DND-41 (cell line): ENCODE measurements around the gene DYSF.

Experiments
- ATAC-seq: fragments of 200-7000 bp; cut with Tn5 transposase; 3 replicates; pipeline ENCODE4 v1.9.1; 2021; ENCODE audit warnings: low read depth; ENCODE audit not compliant: insufficient read depth
- DNase-seq: peaks from one replicate; pipeline ENCODE4 v3.0.0-alpha.2; 2020
- H2AFZ ChIP-seq: 2 replicates; pipeline ENCODE4 v1.6.0; 2012; ENCODE audit warnings: low read depth, low read length
- H3K27ac ChIP-seq: 2 replicates; pipeline ENCODE4 v1.5.1; 2012; ENCODE audit warnings: low read length, inconsistent platforms
- H3K27me3 ChIP-seq: fragments of 200-600 bp; sonication (generic); 2 replicates; pipeline ENCODE4 v1.6.0; 2012; ENCODE audit warnings: low read length, mild to moderate bottlenecking, inconsistent platforms; ENCODE audit not compliant: insufficient read depth, poor library complexity
- H3K36me3 ChIP-seq: 2 replicates; pipeline ENCODE4 v1.5.1; 2012; ENCODE audit warnings: low read length, inconsistent platforms; ENCODE audit not compliant: insufficient read depth
- H3K4me1 ChIP-seq: 2 replicates; pipeline ENCODE4 v1.5.1; 2012; ENCODE audit warnings: mild to moderate bottlenecking, low read length; ENCODE audit not compliant: insufficient read depth
- H3K4me2 ChIP-seq: 2 replicates; pipeline ENCODE4 v1.6.0; 2012; ENCODE audit warnings: mild to moderate bottlenecking, moderate library complexity, low read length, inconsistent platforms; ENCODE audit not compliant: insufficient read depth
- H3K4me3 ChIP-seq, 2 experiments: fragments of 200-600 bp in 1 of 2; shearing (Covaris generic) in 1 of 2; 2 replicates each; pipeline ENCODE4 v1.5.1; 2012 to 2016; ENCODE audit warnings: inconsistent platforms in 2 of 2, low read length in 2 of 2, mild to moderate bottlenecking in 2 of 2, low read depth in 1 of 2, moderate library complexity in 1 of 2
- H3K79me2 ChIP-seq: 2 replicates; pipeline ENCODE4 v1.6.0; 2012; ENCODE audit warnings: low read length, inconsistent platforms; ENCODE audit not compliant: insufficient read depth
- H3K9ac ChIP-seq: 2 replicates; pipeline ENCODE4 v1.6.0; 2012; ENCODE audit warnings: low read depth, mild to moderate bottlenecking, inconsistent platforms, low read length, moderate library complexity
- H3K9me3 ChIP-seq: 2 replicates; pipeline ENCODE4 v1.5.1; 2012; ENCODE audit warnings: low read length, moderate library complexity, mild to moderate bottlenecking, inconsistent platforms; ENCODE audit not compliant: insufficient read depth, severe bottlenecking
- H4K20me1 ChIP-seq: 2 replicates; pipeline ENCODE4 v1.6.0; 2012; ENCODE audit warnings: low read length; ENCODE audit not compliant: insufficient read depth
- EZH2 ChIP-seq: IDR thresholded peaks from 3 replicates; pipeline ENCODE4 v1.6.1; 2012; ENCODE audit warnings: borderline replicate concordance, low read depth, mild to moderate bottlenecking, moderate library complexity, low read length, inconsistent platforms; ENCODE audit not compliant: severe bottlenecking
- TF ChIP-seq, protein P1 (sequence below): IDR thresholded peaks from 2 replicates; pipeline ENCODE4 v1.5.1; 2012; ENCODE audit warnings: borderline replicate concordance, low read length, moderate library complexity, mild to moderate bottlenecking; ENCODE audit not compliant: poor library complexity, severe bottlenecking; ENCODE audit errors: extremely low read depth

The DYSF gene

DNA sequence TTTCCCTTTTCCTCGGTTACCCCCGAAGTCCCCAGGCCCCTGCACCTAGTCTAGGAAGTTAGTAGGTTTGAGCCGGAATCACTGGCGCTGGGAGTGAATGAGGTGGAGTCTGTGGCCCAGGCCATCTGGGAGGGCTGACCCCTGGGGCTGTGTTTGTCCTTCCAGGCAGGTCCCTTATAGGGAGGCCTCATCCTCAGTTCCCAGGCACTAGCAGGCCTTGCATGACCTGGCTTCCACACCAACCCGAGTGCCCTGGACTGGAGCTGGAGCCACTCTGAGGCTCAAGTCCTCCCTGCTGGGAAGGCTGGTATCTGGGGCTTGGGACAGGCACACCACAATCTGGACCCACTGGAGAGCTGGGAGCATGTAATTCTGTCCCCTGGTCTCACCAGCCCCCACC, 111.0 kb downstream of the DYSF start:
- H3K27ac ChIP-seq, result no peak overlapping the region
- H3K9me3 ChIP-seq, result no peaks in the 10 kb centered on the region
- no peak overlapping the region for H3K4me2 ChIP-seq
- no peaks in the 10 kb centered on the region for H4K20me1 ChIP-seq
- no peak overlapping the region for H3K9ac ChIP-seq
- H2AFZ ChIP-seq, result no peak overlapping the region
- H3K27me3 ChIP-seq, result no peaks in the 10 kb centered on the region
- H3K4me3 ChIP-seq, result no peak overlapping the region
- no peak for ATAC-seq
- H3K4me1 ChIP-seq, result no peaks in the 10 kb centered on the region
- no peaks in the 10 kb centered on the region for H3K79me2 ChIP-seq
- no peaks in the 10 kb centered on the region for H3K36me3 ChIP-seq
- DNase-seq, result no peak
- TF ChIP-seq, protein P1, sequence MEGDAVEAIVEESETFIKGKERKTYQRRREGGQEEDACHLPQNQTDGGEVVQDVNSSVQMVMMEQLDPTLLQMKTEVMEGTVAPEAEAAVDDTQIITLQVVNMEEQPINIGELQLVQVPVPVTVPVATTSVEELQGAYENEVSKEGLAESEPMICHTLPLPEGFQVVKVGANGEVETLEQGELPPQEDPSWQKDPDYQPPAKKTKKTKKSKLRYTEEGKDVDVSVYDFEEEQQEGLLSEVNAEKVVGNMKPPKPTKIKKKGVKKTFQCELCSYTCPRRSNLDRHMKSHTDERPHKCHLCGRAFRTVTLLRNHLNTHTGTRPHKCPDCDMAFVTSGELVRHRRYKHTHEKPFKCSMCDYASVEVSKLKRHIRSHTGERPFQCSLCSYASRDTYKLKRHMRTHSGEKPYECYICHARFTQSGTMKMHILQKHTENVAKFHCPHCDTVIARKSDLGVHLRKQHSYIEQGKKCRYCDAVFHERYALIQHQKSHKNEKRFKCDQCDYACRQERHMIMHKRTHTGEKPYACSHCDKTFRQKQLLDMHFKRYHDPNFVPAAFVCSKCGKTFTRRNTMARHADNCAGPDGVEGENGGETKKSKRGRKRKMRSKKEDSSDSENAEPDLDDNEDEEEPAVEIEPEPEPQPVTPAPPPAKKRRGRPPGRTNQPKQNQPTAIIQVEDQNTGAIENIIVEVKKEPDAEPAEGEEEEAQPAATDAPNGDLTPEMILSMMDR, result no peak
- no peak for TF ChIP-seq EZH2

DNA sequence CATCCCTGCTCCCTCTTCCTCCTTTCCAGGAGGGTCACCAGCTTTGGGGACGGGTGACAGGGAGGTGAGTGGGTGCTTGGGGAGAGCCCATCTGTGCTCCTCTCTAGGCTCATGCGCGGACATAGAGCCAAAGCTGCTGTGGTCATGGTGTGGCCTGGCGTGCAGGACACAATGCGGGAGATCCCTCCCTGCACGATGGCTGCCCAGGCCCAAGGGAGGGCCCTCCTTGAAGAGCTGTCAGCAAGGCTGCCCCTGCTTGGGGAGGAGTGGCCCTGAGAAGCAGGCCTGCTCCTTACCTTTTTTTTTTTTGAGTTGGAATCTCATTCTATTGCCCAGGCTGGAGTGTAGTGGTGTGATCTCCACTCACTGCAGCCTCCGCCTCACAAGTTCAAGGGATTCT, 111.4 kb downstream of the DYSF start:
- Histone ChIP-seq H4K20me1 (no peaks in the 10 kb centered on the region), H3K9me3 (no peaks in the 10 kb centered on the region), H3K27ac (no peak overlapping the region), H3K9ac (no peak overlapping the region), H2AFZ (no peak overlapping the region), H3K4me2 (no peak overlapping the region), H3K36me3 (no peaks in the 10 kb centered on the region), H3K4me3 (no peak overlapping the region), H3K79me2 (no peaks in the 10 kb centered on the region), H3K27me3 (no peaks in the 10 kb centered on the region), H3K4me1 (no peaks in the 10 kb centered on the region)
- DNase-seq (no peak), ATAC-seq (no peak)
- TF ChIP-seq, protein P1, result no peak
- TF ChIP-seq EZH2, result no peak

DNA sequence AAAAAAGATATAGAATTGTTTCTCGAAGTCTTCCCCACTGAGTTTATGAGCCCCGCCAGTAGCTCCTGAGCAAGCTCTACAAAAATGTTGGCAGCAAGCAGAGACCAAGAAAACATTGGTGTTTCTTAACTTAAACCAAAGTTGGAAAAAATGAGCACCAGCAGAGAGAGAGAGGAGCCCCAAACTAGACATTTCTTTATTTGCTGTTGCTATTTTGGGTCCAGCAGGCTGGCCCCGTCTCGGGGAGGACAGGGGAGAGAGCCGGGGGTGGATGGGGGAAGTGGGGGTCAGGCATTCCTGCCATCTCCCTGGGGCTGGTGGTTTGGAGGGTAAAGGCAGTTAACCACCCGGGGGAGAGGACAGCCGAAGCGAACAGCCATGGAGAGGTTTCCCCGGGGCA, 113.0 kb downstream of the DYSF start:
- Histone ChIP-seq H3K4me2 (no peak overlapping the region), H3K9me3 (peaks cover 5% of the 10 kb centered on the region), H3K27me3 (no peaks in the 10 kb centered on the region), H3K79me2 (no peaks in the 10 kb centered on the region), H3K4me3 (no peak overlapping the region), H3K27ac (no peak overlapping the region), H4K20me1 (no peaks in the 10 kb centered on the region), H3K4me1 (no peaks in the 10 kb centered on the region), H3K36me3 (no peaks in the 10 kb centered on the region), H3K9ac (no peak overlapping the region), H2AFZ (no peak overlapping the region)
- no peak for DNase-seq
- no peak for TF ChIP-seq EZH2
- TF ChIP-seq, protein P1, result no peak
- ATAC-seq, result no peak

DNA sequence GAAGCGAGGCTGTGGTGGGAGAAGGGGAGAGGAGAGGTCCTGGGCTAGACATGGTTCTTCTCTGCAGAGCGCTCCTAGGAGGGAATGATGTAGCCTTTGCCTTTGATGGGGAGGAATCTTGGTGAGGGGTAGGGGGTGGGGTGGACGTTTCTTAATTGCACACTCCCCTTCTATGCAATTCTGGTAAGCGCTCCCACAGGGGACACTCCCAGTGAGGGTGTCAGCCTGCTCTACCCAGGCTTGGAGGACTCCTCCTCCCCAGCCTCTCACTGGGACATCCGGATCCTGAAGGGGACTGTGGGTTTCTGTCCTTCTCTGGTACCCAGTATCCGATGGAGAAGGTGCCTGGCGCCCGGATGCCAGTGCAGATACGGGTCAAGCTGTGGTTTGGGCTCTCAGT, 114.3 kb downstream of the DYSF start:
- Histone ChIP-seq H3K27ac (no peak overlapping the region), H3K4me1 (no peaks in the 10 kb centered on the region), H2AFZ (no peak overlapping the region), H4K20me1 (no peaks in the 10 kb centered on the region), H3K79me2 (no peaks in the 10 kb centered on the region), H3K36me3 (no peaks in the 10 kb centered on the region), H3K9me3 (peaks cover 6% of the 10 kb centered on the region), H3K4me2 (no peak overlapping the region), H3K4me3 (no peak overlapping the region), H3K9ac (no peak overlapping the region), H3K27me3 (no peaks in the 10 kb centered on the region)
- TF ChIP-seq EZH2, result no peak
- TF ChIP-seq, protein P1, result no peak
- no peak for DNase-seq
- ATAC-seq, result no peak
